ENCODE measurements around the gene CCDC136.

CCDC136 gene

DNA sequence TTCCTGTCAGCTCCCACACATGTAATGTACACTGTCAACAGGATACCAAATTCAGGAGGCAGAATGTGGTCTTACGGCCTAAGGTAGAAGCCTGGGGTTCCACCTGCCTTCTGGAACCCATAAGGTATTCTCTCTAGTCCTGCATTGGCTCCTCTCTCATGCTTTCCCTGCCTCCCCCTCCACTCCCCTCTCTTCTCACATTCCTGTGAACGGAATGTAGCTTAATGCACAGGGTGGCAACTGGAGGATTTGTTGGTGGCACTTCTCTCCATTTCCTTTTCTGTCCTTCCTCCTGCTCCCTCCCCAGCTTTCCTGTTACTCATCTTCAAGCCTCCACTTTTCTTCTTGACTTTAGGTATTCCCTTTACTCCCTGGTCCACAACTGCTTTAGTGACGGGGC is 26.9 kb downstream of the CCDC136 start:
- Histone ChIP-seq H3K9ac (ENCODE audit: low read depth in 1 of 2, low read length in 2 of 2) (no peak overlapping the region), H3K4me1 (ENCODE audit: control insufficient read depth in 2 of 2, insufficient read depth in 2 of 2, low read length in 2 of 2) (no peaks in the 10 kb centered on the region), H3K27ac (ENCODE audit: low read depth in 2 of 2, low read length in 2 of 2) (no peak overlapping the region), H3K4me3 (ENCODE audit: low read length in 2 of 2) (no peak overlapping the region), H3K9me3 (ENCODE audit: control insufficient read depth in 2 of 2, low read length in 2 of 2) (no peaks in the 10 kb centered on the region), H3K36me3 (ENCODE audit: control insufficient read depth in 2 of 2, insufficient read depth in 2 of 2, low read length in 2 of 2) (no peaks in the 10 kb centered on the region), H3K27me3 (ENCODE audit: control insufficient read depth in 2 of 2, insufficient read depth in 2 of 2, low read length in 2 of 2) (no peaks in the 10 kb centered on the region)

DNA sequence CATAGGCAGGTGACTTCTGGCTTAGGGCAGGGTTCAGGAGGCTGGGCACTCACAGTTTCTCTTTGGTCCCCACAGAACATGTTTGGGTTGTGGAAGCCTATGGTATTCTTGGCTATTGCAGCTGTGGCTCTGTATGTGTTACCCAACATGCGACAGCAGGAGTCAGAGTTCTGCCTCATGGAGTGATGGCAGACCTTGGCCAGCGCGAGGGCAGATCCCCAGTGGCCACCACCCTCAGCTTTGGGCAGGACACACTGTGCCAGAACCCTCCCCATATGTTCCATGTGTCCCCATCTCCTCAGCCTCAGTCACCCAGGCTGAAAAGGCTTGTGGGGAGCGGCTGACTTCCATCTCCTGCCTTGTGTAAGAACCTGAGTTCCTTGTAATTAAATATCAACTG is 30.0 kb downstream of the CCDC136 start:
- no peaks in the 10 kb centered on the region for H3K27me3 ChIP-seq (ENCODE audit: control insufficient read depth in 2 of 2, insufficient read depth in 2 of 2, low read length in 2 of 2)
- H3K36me3 ChIP-seq (ENCODE audit: control insufficient read depth in 2 of 2, insufficient read depth in 2 of 2, low read length in 2 of 2): no peaks in the 10 kb centered on the region

DNA sequence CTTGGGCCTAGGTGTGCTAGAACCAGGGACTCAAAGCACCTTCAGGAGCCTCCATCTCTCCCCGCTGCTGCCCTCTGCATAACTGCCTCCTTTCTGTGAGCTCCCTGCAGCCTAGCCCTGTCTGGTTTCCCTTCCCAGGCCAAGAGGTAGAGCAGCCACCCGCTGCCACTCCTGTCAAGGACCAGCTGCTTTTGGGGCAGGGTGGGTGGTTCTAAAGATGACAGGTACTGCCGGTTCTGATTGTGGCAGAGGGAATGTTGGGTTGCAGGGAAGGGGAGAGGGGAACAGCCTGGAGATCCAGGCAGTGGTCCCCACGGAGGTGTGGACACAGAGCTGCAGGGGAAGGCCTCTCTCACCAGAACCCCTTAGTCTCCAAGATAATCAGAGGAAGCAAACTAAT is 34.7 kb downstream of the CCDC136 start:
- no peak overlapping the region for H3K9ac ChIP-seq (ENCODE audit: low read depth in 1 of 2, low read length in 2 of 2)
- H3K27me3 ChIP-seq (ENCODE audit: control insufficient read depth in 2 of 2, insufficient read depth in 2 of 2, low read length in 2 of 2): peaks cover 13 to 28% of the 10 kb centered on the region in 2 donors
- H3K9me3 ChIP-seq (ENCODE audit: control insufficient read depth in 2 of 2, low read length in 2 of 2): no peaks in the 10 kb centered on the region
- H3K27ac ChIP-seq (ENCODE audit: low read depth in 2 of 2, low read length in 2 of 2): no peak overlapping the region
- no peak overlapping the region for H3K4me3 ChIP-seq (ENCODE audit: low read length in 2 of 2)
- H3K4me1 ChIP-seq (ENCODE audit: control insufficient read depth in 2 of 2, insufficient read depth in 2 of 2, low read length in 2 of 2): peaks cover 9 to 11% of the 10 kb centered on the region in 2 donors
- no peaks in the 10 kb centered on the region for H3K36me3 ChIP-seq (ENCODE audit: control insufficient read depth in 2 of 2, insufficient read depth in 2 of 2, low read length in 2 of 2)

More for the DNA sequence above, 30.0 kb downstream of the CCDC136 start:
- H3K9ac ChIP-seq (ENCODE audit: low read depth in 1 of 2, low read length in 2 of 2): no peak overlapping the region
- no peak overlapping the region for H3K27ac ChIP-seq (ENCODE audit: low read depth in 2 of 2, low read length in 2 of 2)
- H3K9me3 ChIP-seq (ENCODE audit: control insufficient read depth in 2 of 2, low read length in 2 of 2): no peaks in the 10 kb centered on the region
- no peak overlapping the region for H3K4me3 ChIP-seq (ENCODE audit: low read length in 2 of 2)
- H3K4me1 ChIP-seq (ENCODE audit: control insufficient read depth in 2 of 2, insufficient read depth in 2 of 2, low read length in 2 of 2): no peaks in the 10 kb centered on the region

DNA sequence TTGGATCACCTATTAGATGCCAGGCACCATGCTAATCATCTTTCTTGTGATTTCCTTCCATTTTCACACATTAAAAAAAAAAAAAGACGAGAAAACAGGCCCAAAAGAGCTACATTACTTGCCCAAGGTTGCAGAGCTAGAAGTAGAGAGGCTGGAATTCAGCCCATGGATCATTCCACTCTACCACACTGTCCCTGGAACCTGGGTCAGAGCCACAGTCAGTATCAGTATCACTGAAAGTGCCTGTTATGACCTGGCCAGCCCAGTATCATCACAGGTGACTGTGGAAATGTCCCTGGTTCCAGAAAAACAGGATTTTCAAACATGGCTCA is 35.1 kb downstream of the CCDC136 start:
- Histone ChIP-seq H3K9ac (ENCODE audit: low read depth in 1 of 2, low read length in 2 of 2) (no peak overlapping the region), H3K4me3 (ENCODE audit: low read length in 2 of 2) (no peak overlapping the region), H3K27me3 (ENCODE audit: control insufficient read depth in 2 of 2, insufficient read depth in 2 of 2, low read length in 2 of 2) (peaks cover 14 to 31% of the 10 kb centered on the region in 2 donors), H3K9me3 (ENCODE audit: control insufficient read depth in 2 of 2, low read length in 2 of 2) (no peaks in the 10 kb centered on the region), H3K36me3 (ENCODE audit: control insufficient read depth in 2 of 2, insufficient read depth in 2 of 2, low read length in 2 of 2) (no peaks in the 10 kb centered on the region), H3K27ac (ENCODE audit: low read depth in 2 of 2, low read length in 2 of 2) (no peak overlapping the region), H3K4me1 (ENCODE audit: control insufficient read depth in 2 of 2, insufficient read depth in 2 of 2, low read length in 2 of 2) (peaks cover 9 to 11% of the 10 kb centered on the region in 2 donors)

DNA sequence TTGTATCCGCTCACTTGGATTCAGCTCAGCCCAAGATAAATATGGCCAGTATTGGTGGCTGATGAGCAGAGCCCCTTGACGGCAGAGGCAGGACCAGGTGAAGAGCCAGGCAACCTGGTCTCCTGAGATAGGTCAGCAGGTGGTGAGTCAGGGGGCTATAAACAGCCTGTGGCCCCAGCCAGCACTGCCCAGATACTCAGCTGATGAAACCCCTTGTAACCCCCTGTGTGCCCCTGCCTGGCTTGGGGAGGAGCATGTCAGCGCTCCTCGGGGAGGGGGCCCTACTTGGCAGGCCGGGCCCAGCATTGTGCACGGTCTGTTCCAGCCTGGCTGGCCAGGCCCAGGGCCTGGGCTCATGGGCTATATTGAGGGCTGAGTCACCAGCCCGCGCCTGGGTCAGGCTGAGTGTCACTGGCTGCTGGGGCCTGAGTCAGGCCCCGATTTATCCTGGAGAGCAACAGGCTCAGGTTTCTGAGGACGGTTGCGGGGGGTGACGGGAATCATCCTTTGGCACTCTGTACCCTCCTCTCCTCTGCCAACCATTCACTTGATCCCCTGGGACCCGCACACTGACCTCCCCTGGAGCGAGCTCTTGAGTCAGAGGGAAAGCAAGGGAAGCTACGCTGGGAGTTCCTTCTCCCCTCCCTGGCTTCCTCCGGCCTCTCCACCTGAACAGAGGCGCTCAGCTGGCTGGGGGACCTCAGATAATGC is 35.6 kb downstream of the CCDC136 start:
- H3K9me3 ChIP-seq (ENCODE audit: control insufficient read depth in 2 of 2, low read length in 2 of 2): no peaks in the 10 kb centered on the region
- H3K27me3 ChIP-seq (ENCODE audit: control insufficient read depth in 2 of 2, insufficient read depth in 2 of 2, low read length in 2 of 2): peaks cover 14 to 31% of the 10 kb centered on the region in 2 donors
- H3K9ac ChIP-seq (ENCODE audit: low read depth in 1 of 2, low read length in 2 of 2): no peak overlapping the region
- H3K4me3 ChIP-seq (ENCODE audit: low read length in 2 of 2): no peak overlapping the region
- H3K27ac ChIP-seq (ENCODE audit: low read depth in 2 of 2, low read length in 2 of 2): no peak overlapping the region
- H3K36me3 ChIP-seq (ENCODE audit: control insufficient read depth in 2 of 2, insufficient read depth in 2 of 2, low read length in 2 of 2): no peaks in the 10 kb centered on the region
- H3K4me1 ChIP-seq (ENCODE audit: control insufficient read depth in 2 of 2, insufficient read depth in 2 of 2, low read length in 2 of 2): peaks cover 9 to 12% of the 10 kb centered on the region in 2 donors

DNA sequence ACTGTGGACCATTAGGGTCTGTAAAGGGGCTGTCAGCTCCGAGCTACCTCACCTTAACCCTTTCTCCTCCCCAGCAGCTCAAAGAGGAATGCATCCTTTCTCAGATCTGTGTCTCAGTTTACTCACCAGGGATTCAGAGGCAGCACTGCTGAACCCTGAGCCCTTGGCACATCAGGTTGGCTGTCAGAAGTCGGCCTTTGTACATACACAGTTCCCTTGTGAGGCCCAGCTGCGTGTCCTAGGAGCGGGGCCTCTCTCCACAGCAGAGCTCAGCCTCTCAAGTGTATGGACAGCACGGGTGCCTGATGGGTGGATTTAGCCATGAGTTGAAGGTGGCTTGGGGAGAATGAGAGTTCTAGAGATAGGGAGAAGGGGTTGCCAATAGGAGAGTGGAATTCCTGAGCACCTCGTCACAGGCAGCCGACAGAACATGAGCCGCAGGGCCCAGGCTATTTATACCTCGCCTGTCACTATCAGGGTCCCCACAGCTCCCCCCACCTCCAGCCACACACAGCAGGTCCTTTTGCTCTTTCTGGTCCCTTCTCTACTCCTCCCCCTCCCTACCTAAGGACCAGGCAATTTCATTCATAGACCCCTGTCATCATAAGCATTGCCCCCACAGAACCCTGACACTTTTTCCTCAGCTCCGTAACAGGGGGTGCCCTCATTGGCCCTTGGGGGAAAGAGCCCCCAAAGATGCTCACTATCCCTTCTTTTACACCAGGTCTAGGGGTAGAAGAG is 36.4 kb downstream of the CCDC136 start:
- Histone ChIP-seq H3K9ac (ENCODE audit: low read depth in 1 of 2, low read length in 2 of 2) (no peak overlapping the region), H3K4me1 (ENCODE audit: control insufficient read depth in 2 of 2, insufficient read depth in 2 of 2, low read length in 2 of 2) (peaks cover 9 to 17% of the 10 kb centered on the region in 2 donors), H3K4me3 (ENCODE audit: low read length in 2 of 2) (no peak overlapping the region), H3K27me3 (ENCODE audit: control insufficient read depth in 2 of 2, insufficient read depth in 2 of 2, low read length in 2 of 2) (peaks cover 19 to 36% of the 10 kb centered on the region in 2 donors), H3K36me3 (ENCODE audit: control insufficient read depth in 2 of 2, insufficient read depth in 2 of 2, low read length in 2 of 2) (no peaks in the 10 kb centered on the region), H3K27ac (ENCODE audit: low read depth in 2 of 2, low read length in 2 of 2) (no peak overlapping the region), H3K9me3 (ENCODE audit: control insufficient read depth in 2 of 2, low read length in 2 of 2) (no peaks in the 10 kb centered on the region)

DNA sequence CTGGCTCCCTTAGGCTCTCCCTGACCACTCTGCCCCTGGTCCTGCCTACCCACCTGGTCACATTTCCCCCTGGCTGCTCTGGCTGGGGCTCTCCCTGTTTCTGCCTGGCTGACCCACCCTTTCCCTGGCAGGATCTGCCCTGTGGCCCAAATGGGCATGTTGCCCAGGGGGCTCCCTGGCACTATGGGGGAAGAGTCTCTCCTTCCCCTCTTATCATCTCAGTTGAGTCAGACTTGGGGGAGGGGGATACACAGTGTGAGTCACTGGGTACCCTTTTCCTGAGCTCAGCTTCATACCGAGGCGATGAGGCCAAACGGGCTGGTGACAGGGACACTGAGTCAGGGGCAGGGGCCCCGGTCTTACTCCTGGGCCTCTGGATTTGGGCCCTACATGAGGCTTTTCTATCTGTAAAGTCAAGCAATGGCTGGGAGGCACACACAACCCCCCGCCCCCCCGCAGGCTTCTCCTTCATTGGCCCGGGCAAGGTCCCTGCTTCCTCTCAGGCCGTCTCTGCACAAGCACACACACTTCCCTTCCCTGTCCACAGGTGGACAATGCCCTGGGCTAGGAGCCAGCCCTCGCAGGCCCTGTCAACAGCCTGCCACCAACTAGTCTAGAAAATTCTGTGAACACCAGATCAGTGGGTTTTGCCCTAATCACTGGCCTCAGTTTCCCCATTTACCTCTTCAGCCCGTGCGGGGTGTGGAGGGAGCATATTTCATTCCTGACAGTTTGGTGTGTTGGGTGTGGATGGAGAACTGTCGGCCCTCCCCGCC is 37.8 kb downstream of the CCDC136 start:
- H3K4me1 ChIP-seq (ENCODE audit: control insufficient read depth in 2 of 2, insufficient read depth in 2 of 2, low read length in 2 of 2): peaks cover 9 to 17% of the 10 kb centered on the region in 2 donors
- no peak overlapping the region for H3K9ac ChIP-seq (ENCODE audit: low read depth in 1 of 2, low read length in 2 of 2)
- peak overlapping the region; percentile 46 to 48 for H3K4me3 ChIP-seq (ENCODE audit: low read length in 2 of 2)
- H3K36me3 ChIP-seq (ENCODE audit: control insufficient read depth in 2 of 2, insufficient read depth in 2 of 2, low read length in 2 of 2): no peaks in the 10 kb centered on the region
- H3K9me3 ChIP-seq (ENCODE audit: control insufficient read depth in 2 of 2, low read length in 2 of 2): no peaks in the 10 kb centered on the region
- peaks cover 19 to 36% of the 10 kb centered on the region in 2 donors for H3K27me3 ChIP-seq (ENCODE audit: control insufficient read depth in 2 of 2, insufficient read depth in 2 of 2, low read length in 2 of 2)
- peak overlapping the region in 1 of 2 donors; percentile 38 for H3K27ac ChIP-seq (ENCODE audit: low read depth in 2 of 2, low read length in 2 of 2)

DNA sequence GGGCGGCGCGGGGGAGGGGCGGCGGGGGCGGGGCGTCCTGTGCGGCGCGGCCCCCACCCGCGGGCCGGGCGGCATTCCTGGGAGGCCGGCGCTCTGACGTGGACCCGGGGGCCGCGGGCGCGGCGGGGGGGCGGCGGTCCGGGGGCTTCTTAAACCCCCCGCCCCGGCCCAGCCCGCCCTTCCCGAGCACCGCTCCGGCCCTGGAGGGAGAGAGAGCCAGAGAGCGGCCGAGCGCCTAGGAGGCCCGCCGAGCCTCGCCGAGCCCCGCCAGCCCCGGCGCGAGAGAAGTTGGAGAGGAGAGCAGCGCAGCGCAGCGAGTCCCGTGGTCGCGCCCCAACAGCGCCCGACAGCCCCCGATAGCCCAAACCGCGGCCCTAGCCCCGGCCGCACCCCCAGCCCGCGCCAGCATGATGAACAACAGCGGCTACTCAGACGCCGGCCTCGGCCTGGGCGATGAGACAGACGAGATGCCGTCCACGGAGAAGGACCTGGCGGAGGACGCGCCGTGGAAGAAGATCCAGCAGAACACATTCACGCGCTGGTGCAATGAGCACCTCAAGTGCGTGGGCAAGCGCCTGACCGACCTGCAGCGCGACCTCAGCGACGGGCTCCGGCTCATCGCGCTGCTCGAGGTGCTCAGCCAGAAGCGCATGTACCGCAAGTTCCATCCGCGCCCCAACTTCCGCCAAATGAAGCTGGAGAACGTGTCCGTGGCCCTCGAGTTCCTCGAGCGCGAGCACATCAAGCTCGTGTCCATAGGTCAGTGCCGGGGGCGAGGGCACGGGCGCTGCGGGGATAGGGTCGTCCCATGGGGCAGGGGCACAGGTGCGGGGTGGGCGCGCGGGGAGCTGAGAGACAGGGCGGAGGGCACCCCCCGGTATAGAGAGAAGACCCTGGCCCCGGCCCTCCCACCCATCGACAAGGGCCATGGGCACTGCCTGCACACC is 38.7 kb downstream of the CCDC136 start, which contains the start of gene FLNC:
Gene FLNC (plus strand): TSS at position 176 of the 947 bp plus-strand sequence. CDS start 232 bp downstream, at position 408.
- H3K27ac ChIP-seq (ENCODE audit: low read depth in 2 of 2, low read length in 2 of 2): peak within 1 kb of the TSS; percentile 65 to 68
- no peaks in the 10 kb centered on the region for H3K36me3 ChIP-seq (ENCODE audit: control insufficient read depth in 2 of 2, insufficient read depth in 2 of 2, low read length in 2 of 2)
- H3K9ac ChIP-seq (ENCODE audit: low read depth in 1 of 2, low read length in 2 of 2): peak within 1 kb of the TSS; percentile 14 to 38
- peaks cover 9 to 17% of the 10 kb centered on the region in 2 donors for H3K4me1 ChIP-seq (ENCODE audit: control insufficient read depth in 2 of 2, insufficient read depth in 2 of 2, low read length in 2 of 2)
- H3K4me3 ChIP-seq (ENCODE audit: low read length in 2 of 2): peak within 1 kb of the TSS; percentile 60 to 67
- H3K9me3 ChIP-seq (ENCODE audit: control insufficient read depth in 2 of 2, low read length in 2 of 2): no peaks in the 10 kb centered on the region
- H3K27me3 ChIP-seq (ENCODE audit: control insufficient read depth in 2 of 2, insufficient read depth in 2 of 2, low read length in 2 of 2): peaks cover 19 to 36% of the 10 kb centered on the region in 2 donors

DNA sequence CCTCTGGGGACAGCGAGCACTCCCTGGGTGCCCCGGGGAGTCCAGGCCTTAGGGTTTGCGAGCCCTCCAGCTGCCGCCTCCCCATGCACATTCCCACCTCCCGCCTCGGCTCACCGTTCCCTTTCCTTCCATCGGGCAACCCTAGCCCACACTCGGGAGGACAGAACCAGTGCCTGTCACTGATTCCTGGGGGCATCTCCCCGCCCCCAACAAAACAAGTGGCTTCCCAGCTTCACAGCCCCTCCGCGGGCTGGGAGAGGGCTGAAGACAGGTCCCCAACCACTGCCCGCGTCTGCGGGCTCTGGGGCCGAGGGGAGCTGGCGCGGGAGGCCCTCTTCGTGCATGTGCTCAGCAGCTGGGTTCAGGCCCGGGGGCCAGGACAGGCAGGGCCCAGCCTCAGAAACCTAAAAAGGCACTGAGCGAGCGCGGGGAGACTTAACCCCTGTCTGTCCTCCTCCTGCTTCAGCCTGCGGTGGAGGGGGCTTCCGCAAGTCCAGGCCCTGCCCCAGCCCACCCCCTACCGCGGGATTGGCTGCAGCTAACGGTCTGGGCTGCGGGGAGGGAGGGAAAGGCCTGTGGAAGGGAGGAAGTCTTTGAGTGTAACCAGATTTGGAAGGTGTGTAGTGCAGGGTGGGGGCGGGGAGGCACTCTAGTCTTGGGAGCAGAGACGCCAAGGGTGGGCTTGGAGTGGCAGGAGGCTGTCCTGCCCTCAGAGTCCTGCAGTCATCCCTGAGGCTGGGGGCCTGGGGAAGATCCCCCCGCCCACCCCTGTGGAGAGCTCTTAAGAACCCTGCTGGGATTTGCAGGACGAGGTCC is 39.6 kb downstream of the CCDC136 start:
- peaks cover 9 to 17% of the 10 kb centered on the region in 2 donors for H3K4me1 ChIP-seq (ENCODE audit: control insufficient read depth in 2 of 2, insufficient read depth in 2 of 2, low read length in 2 of 2)
- peaks cover 19 to 36% of the 10 kb centered on the region in 2 donors for H3K27me3 ChIP-seq (ENCODE audit: control insufficient read depth in 2 of 2, insufficient read depth in 2 of 2, low read length in 2 of 2)
- peak overlapping the region; percentile 42 to 56 for H3K4me3 ChIP-seq (ENCODE audit: low read length in 2 of 2)
- no peaks in the 10 kb centered on the region for H3K9me3 ChIP-seq (ENCODE audit: control insufficient read depth in 2 of 2, low read length in 2 of 2)
- H3K9ac ChIP-seq (ENCODE audit: low read depth in 1 of 2, low read length in 2 of 2): no peak overlapping the region
- no peaks in the 10 kb centered on the region for H3K36me3 ChIP-seq (ENCODE audit: control insufficient read depth in 2 of 2, insufficient read depth in 2 of 2, low read length in 2 of 2)
- H3K27ac ChIP-seq (ENCODE audit: low read depth in 2 of 2, low read length in 2 of 2): peak overlapping the region; percentile 65 to 68

Data from mucosa of rectum (tissue), 2 donors.